ENCODE data around the gene HSFX1.
"Not testable (repeated sequence)": the region's sequence is repeated elsewhere in the genome, so short reads cannot be mapped to it uniquely, and the experiment has no call there.

DNA sequence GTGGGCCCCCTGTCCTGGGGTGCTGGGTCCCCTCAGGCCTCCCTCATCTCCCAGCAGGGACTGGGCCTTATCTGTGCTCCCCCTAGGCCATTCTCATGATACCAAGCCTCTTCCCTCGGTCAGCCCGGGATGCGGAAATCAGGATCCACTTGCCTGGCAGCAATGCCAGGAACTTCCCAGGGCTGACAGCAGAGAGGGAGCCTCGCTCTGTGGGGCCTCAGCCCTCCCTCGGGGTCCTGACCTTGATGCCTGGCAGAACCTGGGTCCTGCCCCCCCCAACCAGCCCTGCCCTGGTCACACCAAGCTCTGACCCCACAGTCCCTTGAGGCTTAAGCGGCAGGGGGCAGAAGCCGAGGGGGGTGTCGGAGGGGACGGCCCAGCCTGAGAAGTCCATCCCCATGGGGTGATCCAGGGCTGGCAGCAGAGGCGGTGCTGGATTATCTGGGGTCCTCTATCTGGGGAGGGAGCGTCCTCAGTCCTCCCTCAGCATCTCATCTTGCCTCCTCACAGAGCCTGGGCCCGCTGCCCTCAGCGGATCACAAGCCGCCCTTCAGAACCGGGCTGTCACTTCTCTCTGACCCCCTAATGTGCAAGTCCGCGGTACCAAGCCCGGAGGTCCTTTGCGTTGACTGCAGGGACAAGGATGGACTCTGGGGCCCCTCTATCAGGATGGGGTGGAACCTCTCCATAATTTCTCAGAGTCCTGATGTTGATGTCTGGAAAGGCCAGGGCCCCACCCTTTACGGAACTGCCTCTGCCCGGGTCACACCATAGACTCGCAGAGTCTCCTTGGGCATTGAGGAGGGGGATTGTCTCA, 11.8 kb upstream of the HSFX1 start:
- not testable (repeated sequence) for TF ChIP-seq POLR2A (IDR thresholded peaks at IDR 0.05)
- TF ChIP-seq, protein P1, sequence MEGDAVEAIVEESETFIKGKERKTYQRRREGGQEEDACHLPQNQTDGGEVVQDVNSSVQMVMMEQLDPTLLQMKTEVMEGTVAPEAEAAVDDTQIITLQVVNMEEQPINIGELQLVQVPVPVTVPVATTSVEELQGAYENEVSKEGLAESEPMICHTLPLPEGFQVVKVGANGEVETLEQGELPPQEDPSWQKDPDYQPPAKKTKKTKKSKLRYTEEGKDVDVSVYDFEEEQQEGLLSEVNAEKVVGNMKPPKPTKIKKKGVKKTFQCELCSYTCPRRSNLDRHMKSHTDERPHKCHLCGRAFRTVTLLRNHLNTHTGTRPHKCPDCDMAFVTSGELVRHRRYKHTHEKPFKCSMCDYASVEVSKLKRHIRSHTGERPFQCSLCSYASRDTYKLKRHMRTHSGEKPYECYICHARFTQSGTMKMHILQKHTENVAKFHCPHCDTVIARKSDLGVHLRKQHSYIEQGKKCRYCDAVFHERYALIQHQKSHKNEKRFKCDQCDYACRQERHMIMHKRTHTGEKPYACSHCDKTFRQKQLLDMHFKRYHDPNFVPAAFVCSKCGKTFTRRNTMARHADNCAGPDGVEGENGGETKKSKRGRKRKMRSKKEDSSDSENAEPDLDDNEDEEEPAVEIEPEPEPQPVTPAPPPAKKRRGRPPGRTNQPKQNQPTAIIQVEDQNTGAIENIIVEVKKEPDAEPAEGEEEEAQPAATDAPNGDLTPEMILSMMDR (IDR thresholded peaks at IDR 0.05): not testable (repeated sequence)
